Ishikawa (cell line): Measurements from ENCODE around the gene PLA2G4D.

Experiments
- EGR1 ChIP-seq: IDR thresholded peaks from 2 replicates; pipeline ENCODE4 v1.6.1; 2012
- TAF1 ChIP-seq: IDR thresholded peaks from 2 replicates; pipeline ENCODE4 v1.6.1; 2012; ENCODE audit warnings: low read depth, mild to moderate bottlenecking

GRCh38 chr15:42060477-42060763 lies 33.9 kb downstream of the PLA2G4D start:
- TF ChIP-seq EGR1 (no peak), TAF1 (no peak)
